Suprapubic skin (tissue), 4 donors: ENCODE data around the gene NEK10. TPM values are rescaled to one million over a fixed set of nuclear protein-coding genes. Genes with fewer than 3 reads are reported as not detected.

ENCODE experiments used
- DNase-seq, 2 donors: peaks; one replicate each; pipeline ENCODE4 v3.0.0-alpha.2; 2019; ENCODE audit warnings: low spot score in 2 of 2
- H3K27ac ChIP-seq: fragments of 200-600 bp; sonication (generic); one replicate; pipeline ENCODE4 v1.5.1; 2019
- H3K27me3 ChIP-seq: fragments of 200-600 bp; sonication (generic); one replicate; pipeline ENCODE4 v1.5.1; 2019
- H3K36me3 ChIP-seq: fragments of 200-600 bp; sonication (generic); one replicate; pipeline ENCODE4 v1.5.1; 2019
- H3K4me1 ChIP-seq: fragments of 200-600 bp; sonication (generic); one replicate; pipeline ENCODE4 v1.5.1; 2019
- H3K4me3 ChIP-seq: fragments of 200-600 bp; sonication (generic); one replicate; pipeline ENCODE4 v1.5.1; 2019; ENCODE audit warnings: mild to moderate bottlenecking
- H3K9me3 ChIP-seq: fragments of 200-600 bp; sonication (generic); one replicate; pipeline ENCODE4 v1.5.1; 2019
- EP300 ChIP-seq: sonication (generic); formaldehyde crosslinking; IDR thresholded peaks from one replicate; pipeline ENCODE4 v1.6.1; 2017; ENCODE audit warnings: antibody characterized with exemption
- POLR2A ChIP-seq, 2 donors: fragments of 450-650 bp; IDR thresholded peaks; one replicate each; pipeline ENCODE4 v1.6.1; 2017; ENCODE audit warnings: antibody characterized with exemption in 2 of 2, mild to moderate bottlenecking in 2 of 2, moderate library complexity in 2 of 2
- POLR2AphosphoS5 ChIP-seq, 3 donors: sonication (generic); formaldehyde crosslinking; IDR thresholded peaks; one replicate each; pipeline ENCODE4 v1.6.1; 2017; ENCODE audit warnings: antibody characterized with exemption in 3 of 3
- WGBS: methylation state at CpG from one replicate; pipeline ENCODE4 v1.1.5; 2018; 5-methylcytosine and 5-hydroxymethylcytosine counted together
- total RNA-seq, 4 donors: library from RNA; depleted of rRNA; stranded (reverse); fragments of >200 nt; gene quantifications; one replicate each; pipeline ENCODE4 v1.1.0, GENCODE V29; 2016
- TF ChIP-seq, protein P1 (sequence below), 2 donors: fragments of 200-600 bp in 1 of 2; fragments of 450-650 bp in 1 of 2; sonication (generic) in 1 of 2; IDR thresholded peaks; one replicate each; pipeline ENCODE4 v1.5.1; 2016 to 2019; ENCODE audit warnings: antibody characterized with exemption in 2 of 2, mild to moderate bottlenecking in 1 of 2, moderate library complexity in 1 of 2

The NEK10 gene
- total RNA-seq, 4 donors from 2014 or later, result 2.4 to 3.4 (median 3.0) TPM; not detected in 1

DNA sequence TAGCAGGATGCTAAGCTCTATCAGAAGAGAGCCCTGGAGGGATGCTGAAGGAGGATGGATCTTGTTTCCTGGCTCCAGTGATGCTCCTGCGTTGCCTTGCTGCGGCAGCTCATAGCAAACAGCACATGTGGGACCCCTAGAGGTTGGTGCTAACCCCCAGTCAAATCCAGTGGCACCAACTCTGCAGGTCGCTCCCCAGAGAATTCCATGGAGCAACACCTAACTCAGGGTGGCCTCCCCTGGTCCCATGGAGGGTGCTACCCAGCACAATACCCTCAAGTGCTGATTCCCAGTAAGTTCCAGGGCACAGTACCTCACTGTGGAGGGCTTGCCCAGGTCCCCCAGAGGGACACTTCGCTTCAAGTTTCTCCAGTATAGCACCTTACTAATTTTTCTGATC lies 231.2 kb downstream of the NEK10 start:
- no peak for TF ChIP-seq POLR2A (IDR thresholded peaks at IDR 0.05)
- no peak for TF ChIP-seq POLR2AphosphoS5 (IDR thresholded peaks at IDR 0.05)
- TF ChIP-seq EP300, result no peak
- TF ChIP-seq, protein P1, sequence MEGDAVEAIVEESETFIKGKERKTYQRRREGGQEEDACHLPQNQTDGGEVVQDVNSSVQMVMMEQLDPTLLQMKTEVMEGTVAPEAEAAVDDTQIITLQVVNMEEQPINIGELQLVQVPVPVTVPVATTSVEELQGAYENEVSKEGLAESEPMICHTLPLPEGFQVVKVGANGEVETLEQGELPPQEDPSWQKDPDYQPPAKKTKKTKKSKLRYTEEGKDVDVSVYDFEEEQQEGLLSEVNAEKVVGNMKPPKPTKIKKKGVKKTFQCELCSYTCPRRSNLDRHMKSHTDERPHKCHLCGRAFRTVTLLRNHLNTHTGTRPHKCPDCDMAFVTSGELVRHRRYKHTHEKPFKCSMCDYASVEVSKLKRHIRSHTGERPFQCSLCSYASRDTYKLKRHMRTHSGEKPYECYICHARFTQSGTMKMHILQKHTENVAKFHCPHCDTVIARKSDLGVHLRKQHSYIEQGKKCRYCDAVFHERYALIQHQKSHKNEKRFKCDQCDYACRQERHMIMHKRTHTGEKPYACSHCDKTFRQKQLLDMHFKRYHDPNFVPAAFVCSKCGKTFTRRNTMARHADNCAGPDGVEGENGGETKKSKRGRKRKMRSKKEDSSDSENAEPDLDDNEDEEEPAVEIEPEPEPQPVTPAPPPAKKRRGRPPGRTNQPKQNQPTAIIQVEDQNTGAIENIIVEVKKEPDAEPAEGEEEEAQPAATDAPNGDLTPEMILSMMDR (IDR thresholded peaks at IDR 0.05), result no peak
- 76% methylated on average over 4 of the region's 4 CpGs for WGBS

DNA sequence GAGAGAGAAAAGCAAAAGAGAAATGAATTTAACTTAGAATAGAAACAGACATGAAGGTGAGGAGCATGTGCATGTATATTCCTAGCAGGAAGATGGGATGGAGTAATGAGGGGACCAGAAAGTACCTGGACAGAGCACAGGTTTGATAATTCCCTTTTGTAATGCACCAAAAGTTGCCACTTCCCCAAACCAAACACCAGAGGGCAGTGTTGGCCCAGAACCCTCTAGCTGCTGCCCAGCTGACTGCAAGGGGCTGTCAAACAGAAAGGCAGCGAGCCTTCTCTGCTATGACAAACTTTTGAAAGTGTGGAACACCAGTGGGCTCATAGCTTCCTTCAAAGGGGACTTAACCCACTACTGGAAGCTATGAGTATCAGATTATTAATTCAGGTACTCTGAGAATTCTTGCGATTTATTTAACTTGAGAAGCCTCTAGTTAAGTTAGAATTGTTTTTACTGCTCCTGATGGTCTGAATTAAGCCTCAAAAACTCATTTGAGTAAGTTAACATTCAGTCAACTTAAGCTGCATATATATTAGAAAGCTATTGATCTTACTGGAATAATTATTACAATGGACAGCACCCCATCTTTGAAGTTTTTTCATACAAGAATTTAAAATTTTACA lies 234.9 kb downstream of the NEK10 start:
- WGBS, result 47% methylated on average over 2 of the region's 2 CpGs
- H3K27ac ChIP-seq, result no peak overlapping the region
- H3K9me3 ChIP-seq, result no peaks in the 10 kb centered on the region
- DNase-seq, result peak in 1 of 2 donors; percentile 62
- no peaks in the 10 kb centered on the region for H3K27me3 ChIP-seq
- H3K4me3 ChIP-seq, result no peak overlapping the region
- peaks cover 2% of the 10 kb centered on the region for H3K4me1 ChIP-seq
- TF ChIP-seq EP300, result no peak
- TF ChIP-seq, protein P1 (IDR thresholded peaks at IDR 0.05), result peak; percentile 35 to 78
- no peaks in the 10 kb centered on the region for H3K36me3 ChIP-seq

More for the DNA sequence above, 231.2 kb downstream of the NEK10 start:
- Histone ChIP-seq H3K4me1 (peaks cover 2% of the 10 kb centered on the region), H3K36me3 (no peaks in the 10 kb centered on the region), H3K27me3 (no peaks in the 10 kb centered on the region), H3K9me3 (no peaks in the 10 kb centered on the region), H3K4me3 (no peak overlapping the region), H3K27ac (no peak overlapping the region)
- DNase-seq, result no peak

DNA sequence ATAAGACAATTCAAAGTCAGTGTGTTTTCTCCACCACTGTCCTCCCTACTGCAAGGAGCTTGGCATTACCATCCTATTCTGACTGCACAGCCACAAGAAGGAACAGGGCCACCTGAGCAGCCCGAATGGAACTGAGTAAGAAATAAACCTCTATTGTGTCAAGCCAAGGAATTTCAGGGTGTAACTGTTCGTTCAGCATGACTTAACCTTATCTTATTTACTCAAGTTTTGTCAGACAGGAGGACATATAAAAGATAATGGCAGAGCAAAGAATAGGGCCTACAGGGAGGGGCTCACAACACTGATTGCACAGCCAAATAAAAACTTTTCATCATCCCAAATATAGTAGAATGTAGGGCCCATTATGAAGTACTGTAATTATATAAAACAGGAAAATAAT lies 236.1 kb downstream of the NEK10 start:
- H3K4me3 ChIP-seq, result no peak overlapping the region
- H3K36me3 ChIP-seq, result no peaks in the 10 kb centered on the region
- DNase-seq, result no peak
- WGBS, result 36% methylated on average over 2 of the region's 2 CpGs
- H3K9me3 ChIP-seq, result no peaks in the 10 kb centered on the region
- peaks cover 2% of the 10 kb centered on the region for H3K4me1 ChIP-seq
- TF ChIP-seq, protein P1 (IDR thresholded peaks at IDR 0.05), result no peak
- TF ChIP-seq POLR2AphosphoS5 (IDR thresholded peaks at IDR 0.05) (no peak), POLR2A (IDR thresholded peaks at IDR 0.05) (no peak), EP300 (no peak)
- no peak overlapping the region for H3K27ac ChIP-seq
- no peaks in the 10 kb centered on the region for H3K27me3 ChIP-seq

DNA sequence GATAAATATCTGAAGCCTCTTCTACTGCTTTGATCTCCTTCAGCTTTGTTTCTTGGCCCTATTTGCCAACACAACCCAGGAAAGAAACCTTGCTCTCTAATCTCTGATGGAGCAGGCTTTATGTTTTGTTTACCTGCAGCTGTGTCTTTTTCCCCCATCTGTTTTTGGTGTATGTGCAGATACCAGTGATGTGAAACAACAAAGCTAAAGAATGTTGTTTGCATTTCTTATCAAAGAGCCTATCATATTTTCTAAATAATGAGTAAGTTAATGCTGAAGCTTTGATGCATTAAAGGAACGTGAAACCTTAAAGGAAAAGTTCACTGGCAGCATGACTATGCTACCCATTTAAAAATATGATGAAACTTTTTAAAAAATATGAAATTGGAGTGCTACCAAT lies 238.4 kb downstream of the NEK10 start:
- no peak for DNase-seq
- no peak overlapping the region for H3K27ac ChIP-seq
- no peaks in the 10 kb centered on the region for H3K9me3 ChIP-seq
- no peaks in the 10 kb centered on the region for H3K27me3 ChIP-seq
- H3K4me3 ChIP-seq, result no peak overlapping the region
- WGBS, result 97% methylated on average over 1 of the region's 1 CpG
- TF ChIP-seq POLR2AphosphoS5 (IDR thresholded peaks at IDR 0.05) (no peak), POLR2A (IDR thresholded peaks at IDR 0.05) (no peak), EP300 (no peak)
- TF ChIP-seq, protein P1 (IDR thresholded peaks at IDR 0.05), result no peak
- peaks cover 2% of the 10 kb centered on the region for H3K4me1 ChIP-seq
- H3K36me3 ChIP-seq, result no peaks in the 10 kb centered on the region

DNA sequence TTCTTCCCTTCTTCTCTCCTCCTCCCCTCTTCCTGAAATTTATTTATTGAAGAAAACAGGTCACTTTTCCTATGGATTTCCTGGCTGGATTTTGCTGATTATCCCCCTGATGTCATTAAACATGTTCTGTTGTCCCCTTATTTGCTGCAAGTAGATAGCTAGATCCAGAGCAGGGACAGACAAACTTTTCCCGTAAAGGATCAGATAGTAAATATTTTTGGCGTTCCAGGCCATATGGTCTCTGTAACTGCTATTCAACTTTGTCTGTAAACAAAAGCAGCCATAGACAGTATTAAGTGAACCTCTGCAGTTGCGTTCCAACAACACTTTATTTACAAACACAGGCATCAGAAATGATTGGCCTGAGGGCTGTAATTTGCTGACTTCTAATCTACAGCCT lies 241.3 kb downstream of the NEK10 start:
- H3K9me3 ChIP-seq, result no peaks in the 10 kb centered on the region
- TF ChIP-seq POLR2A (IDR thresholded peaks at IDR 0.05) (no peak), EP300 (no peak), POLR2AphosphoS5 (IDR thresholded peaks at IDR 0.05) (no peak)
- TF ChIP-seq, protein P1 (IDR thresholded peaks at IDR 0.05), result no peak

More for the DNA sequence above, 241.3 kb downstream of the NEK10 start:
- H3K27me3 ChIP-seq, result no peaks in the 10 kb centered on the region
- no peaks in the 10 kb centered on the region for H3K4me1 ChIP-seq
- 64% methylated on average over 3 of the region's 3 CpGs for WGBS
- DNase-seq, result no peak
- no peaks in the 10 kb centered on the region for H3K36me3 ChIP-seq
- H3K4me3 ChIP-seq, result no peak overlapping the region
- H3K27ac ChIP-seq, result no peak overlapping the region
